ENCODE measurements around the gene LASP1NB.
"Not testable (repeated sequence)": the region's sequence is repeated elsewhere in the genome, so short reads cannot be mapped to it uniquely, and the experiment has no call there.

Gene LASP1NB

DNA sequence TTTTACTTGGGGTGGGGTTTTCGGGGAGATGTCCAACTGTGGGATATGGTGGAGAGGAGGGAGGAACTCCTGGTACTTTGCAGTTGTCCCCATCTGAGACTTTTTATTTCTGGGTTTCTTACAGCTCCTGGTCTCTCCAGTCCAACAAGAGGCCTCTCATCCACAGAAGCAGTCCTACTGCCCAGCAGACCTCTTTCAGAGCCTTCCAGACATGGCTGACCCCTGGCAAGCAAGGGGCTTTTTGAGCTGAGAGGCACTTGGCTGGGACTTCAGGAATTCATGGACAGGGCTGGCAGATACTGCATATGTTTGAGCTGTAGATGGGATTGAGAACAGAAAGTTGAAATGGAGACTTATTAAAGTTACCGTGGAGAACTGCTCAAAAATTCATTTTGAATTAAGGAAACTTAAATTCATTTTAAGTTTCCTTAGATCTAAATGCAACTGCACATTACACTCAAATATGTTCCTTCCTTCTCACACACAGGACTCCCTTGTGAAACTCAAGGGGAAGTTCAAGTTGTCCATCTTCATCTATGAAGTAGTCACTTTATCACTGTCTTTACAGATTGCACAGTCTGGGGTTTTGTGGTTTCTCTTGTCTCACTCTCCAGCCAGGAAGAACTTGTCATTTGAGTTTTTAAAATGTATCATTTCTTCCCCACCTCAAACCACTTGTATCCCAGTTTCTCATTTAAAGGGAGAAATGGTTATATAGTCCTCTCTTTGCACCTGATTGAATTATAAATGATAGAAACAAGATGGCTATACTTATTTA is 1.1 kb downstream of the LASP1NB start:
- Mint-ChIP-seq H3K27me3 (ENCODE audit: low read depth) (no peaks in the 10 kb centered on the region), H3K9me3 (peaks cover 3% of the 10 kb centered on the region), H3K27ac (ENCODE audit: unreplicated experiment) (peak overlapping the region; percentile 24), H3K4me3 (no peak overlapping the region), H3K4me1 (peaks cover 33% of the 10 kb centered on the region), H3K36me3 (ENCODE audit: low read depth) (peaks cover 2% of the 10 kb centered on the region)
- DNase-seq (ENCODE audit: low read depth, low spot score) = no peak
- TF ChIP-seq CTCF (conservative IDR thresholded peaks at IDR 0.05) = no peak

- H3K4me1 Mint-ChIP-seq; H3K27me3 Mint-ChIP-seq (ENCODE audit: low read depth); H3K4me3 Mint-ChIP-seq; H3K36me3 Mint-ChIP-seq (ENCODE audit: low read depth); H3K27ac Mint-ChIP-seq (ENCODE audit: unreplicated experiment); H3K9me3 Mint-ChIP-seq; DNase-seq (ENCODE audit: low read depth, low spot score): not testable (repeated sequence)
These were observed 5.4 kb downstream of the LASP1NB start for GRCh38 chr17:38930782-38931181.

- not testable (repeated sequence) for H3K36me3 Mint-ChIP-seq (ENCODE audit: low read depth); H3K4me3 Mint-ChIP-seq; H3K4me1 Mint-ChIP-seq; H3K9me3 Mint-ChIP-seq; DNase-seq (ENCODE audit: low read depth, low spot score); H3K27ac Mint-ChIP-seq (ENCODE audit: unreplicated experiment)
- peaks cover 14% of the 10 kb centered on the region for H3K27me3 Mint-ChIP-seq (ENCODE audit: low read depth)
These were observed 8.5 kb downstream of the LASP1NB start for GRCh38 chr17:38933962-38934361.

- Mint-ChIP-seq H3K4me1 (no peaks in the 10 kb centered on the region), H3K36me3 (ENCODE audit: low read depth) (no peaks in the 10 kb centered on the region), H3K4me3 (no peak overlapping the region), H3K27ac (ENCODE audit: unreplicated experiment) (no peak overlapping the region), H3K27me3 (ENCODE audit: low read depth) (peaks cover 14% of the 10 kb centered on the region), H3K9me3 (no peaks in the 10 kb centered on the region)
- TF ChIP-seq CTCF (conservative IDR thresholded peaks at IDR 0.05) = no peak
- DNase-seq (ENCODE audit: low read depth, low spot score) = no peak
These were observed 14.6 kb downstream of the LASP1NB start for GRCh38 chr17:38939987-38940386.

DNA sequence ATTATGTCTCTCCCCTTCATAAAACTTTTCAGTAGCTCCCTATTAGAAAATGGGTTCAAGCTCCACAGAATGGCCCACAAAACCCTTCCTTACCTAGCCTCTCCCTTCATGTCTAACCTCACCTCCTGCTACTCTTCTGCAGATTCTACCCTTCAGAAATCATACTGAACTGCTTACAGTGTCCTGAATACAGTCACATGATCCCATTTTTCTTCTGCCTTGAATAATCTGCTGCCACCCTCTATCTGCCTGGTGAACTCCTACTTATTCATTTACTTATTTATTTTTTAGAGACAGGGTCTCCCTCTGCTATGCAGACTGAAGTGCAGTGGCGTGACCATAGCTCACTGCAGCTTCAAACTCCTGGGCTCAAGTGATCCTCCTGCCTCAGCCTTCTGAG is 15.0 kb downstream of the LASP1NB start:
- no peak for DNase-seq (ENCODE audit: low read depth, low spot score)
- no peak overlapping the region for H3K4me3 Mint-ChIP-seq
- no peak for TF ChIP-seq CTCF (conservative IDR thresholded peaks at IDR 0.05)
- H3K36me3 Mint-ChIP-seq (ENCODE audit: low read depth) = no peaks in the 10 kb centered on the region
- peaks cover 12% of the 10 kb centered on the region for H3K27me3 Mint-ChIP-seq (ENCODE audit: low read depth)
- peak overlapping the region; percentile 54 for H3K27ac Mint-ChIP-seq (ENCODE audit: unreplicated experiment)
- no peaks in the 10 kb centered on the region for H3K9me3 Mint-ChIP-seq
- H3K4me1 Mint-ChIP-seq = no peaks in the 10 kb centered on the region

DNA sequence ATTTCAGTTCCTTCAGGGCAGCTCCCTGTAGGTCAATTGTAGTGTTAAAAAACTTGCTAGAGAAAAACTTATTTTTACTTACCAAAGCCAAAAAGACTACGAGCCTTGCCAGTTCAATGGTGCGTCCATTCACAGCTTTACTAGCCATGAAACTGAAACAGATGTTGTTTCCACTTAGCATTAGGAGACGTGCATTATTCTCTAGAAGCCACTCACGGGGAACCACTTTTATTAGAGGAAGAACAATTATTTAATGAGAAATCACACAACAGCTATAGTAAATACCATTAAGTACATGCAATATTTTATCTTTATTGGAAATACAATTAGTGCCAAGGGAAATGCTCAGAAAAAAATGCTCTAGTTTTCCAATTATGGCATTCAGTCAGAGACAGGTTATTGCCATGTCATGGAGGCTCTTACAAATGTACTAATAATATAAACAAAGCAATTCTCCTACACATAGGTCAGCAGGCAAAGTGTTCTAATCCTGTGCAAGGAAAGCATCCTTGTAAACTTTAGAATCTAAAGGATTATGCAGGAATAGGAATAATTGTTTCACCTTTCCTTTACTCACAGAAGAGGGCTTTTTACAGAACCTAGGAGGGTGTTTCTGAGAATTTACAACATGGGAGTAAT is 17.4 kb downstream of the LASP1NB start:
- Mint-ChIP-seq H3K27ac (ENCODE audit: unreplicated experiment) (no peak overlapping the region), H3K27me3 (ENCODE audit: low read depth) (no peaks in the 10 kb centered on the region), H3K36me3 (ENCODE audit: low read depth) (no peaks in the 10 kb centered on the region), H3K9me3 (no peaks in the 10 kb centered on the region), H3K4me1 (no peaks in the 10 kb centered on the region), H3K4me3 (no peak overlapping the region)
- TF ChIP-seq CTCF (conservative IDR thresholded peaks at IDR 0.05) = no peak
- DNase-seq (ENCODE audit: low read depth, low spot score) = no peak
